ENCODE data around the gene OTULIN.

The OTULIN gene

DNA sequence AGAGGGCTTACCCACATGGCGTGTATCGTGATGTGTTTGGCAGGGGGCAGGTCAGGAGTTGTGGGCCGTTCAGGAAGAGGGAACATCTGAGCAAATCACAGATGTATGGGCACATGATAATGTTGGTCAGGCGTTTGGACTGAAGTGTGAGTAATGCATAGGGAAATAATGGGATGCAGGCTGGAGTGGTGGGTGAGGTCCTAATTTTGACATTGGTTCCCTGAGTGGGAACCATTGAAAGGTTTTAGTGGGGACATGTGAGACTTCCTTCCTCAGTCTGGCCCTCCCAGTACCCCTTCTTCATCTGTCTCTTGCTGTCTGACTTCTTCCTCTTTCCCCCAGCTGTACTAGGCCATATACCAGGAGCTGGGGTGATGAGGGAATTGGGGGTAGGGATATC lies 7.6 kb downstream of the OTULIN start:
- TF ChIP-seq, protein P1, sequence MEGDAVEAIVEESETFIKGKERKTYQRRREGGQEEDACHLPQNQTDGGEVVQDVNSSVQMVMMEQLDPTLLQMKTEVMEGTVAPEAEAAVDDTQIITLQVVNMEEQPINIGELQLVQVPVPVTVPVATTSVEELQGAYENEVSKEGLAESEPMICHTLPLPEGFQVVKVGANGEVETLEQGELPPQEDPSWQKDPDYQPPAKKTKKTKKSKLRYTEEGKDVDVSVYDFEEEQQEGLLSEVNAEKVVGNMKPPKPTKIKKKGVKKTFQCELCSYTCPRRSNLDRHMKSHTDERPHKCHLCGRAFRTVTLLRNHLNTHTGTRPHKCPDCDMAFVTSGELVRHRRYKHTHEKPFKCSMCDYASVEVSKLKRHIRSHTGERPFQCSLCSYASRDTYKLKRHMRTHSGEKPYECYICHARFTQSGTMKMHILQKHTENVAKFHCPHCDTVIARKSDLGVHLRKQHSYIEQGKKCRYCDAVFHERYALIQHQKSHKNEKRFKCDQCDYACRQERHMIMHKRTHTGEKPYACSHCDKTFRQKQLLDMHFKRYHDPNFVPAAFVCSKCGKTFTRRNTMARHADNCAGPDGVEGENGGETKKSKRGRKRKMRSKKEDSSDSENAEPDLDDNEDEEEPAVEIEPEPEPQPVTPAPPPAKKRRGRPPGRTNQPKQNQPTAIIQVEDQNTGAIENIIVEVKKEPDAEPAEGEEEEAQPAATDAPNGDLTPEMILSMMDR (IDR thresholded peaks at IDR 0.05; ENCODE audit: control insufficient read depth, extremely low read depth, insufficient read depth), result no peak
- H3K4me3 ChIP-seq (ENCODE audit: low read depth, low read length), result no peak overlapping the region
- no peak for DNase-seq (ENCODE audit: low read depth)

DNA sequence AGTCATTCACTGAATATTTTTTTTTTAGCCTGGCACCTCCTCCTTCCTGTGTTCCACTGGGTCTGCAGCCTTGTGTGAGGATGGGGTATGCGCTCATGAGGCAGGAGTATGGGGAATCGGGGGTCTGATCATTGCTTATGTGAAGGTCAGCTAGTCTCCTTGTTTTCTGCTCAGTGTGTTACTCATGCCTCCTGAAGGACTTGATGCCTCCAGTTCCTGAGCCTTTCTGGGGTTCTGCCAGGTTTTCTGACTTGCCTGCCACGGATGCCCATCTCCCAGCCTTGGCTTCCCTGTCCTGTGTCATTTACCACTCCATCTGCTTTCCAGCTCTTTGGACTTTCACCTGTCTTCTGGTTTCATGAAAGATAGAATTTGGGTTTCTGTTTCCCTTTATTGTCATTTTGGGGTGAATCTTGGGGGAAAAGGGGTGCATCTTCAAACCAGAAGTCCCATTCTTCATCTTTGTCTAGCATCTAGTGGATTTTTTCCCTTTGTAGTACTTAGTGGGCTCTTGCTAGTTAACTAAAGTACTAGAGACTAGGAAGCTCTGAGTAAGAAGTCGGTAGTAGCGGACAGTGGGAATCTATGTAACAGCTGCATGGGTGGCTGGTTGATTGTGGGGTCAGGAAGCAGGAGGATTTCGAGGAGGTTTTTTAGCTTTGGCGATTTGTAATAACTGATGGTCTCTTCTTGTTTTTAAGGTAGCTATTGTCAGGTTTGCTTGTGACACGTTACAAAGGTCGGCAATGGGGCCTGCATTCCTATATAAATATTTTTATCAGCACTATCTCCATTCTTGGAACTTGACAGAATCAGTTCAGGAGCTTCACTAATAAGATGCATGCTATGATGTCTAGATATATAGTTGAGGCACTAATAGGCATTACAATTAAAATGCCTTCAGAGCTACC lies 8.2 kb downstream of the OTULIN start:
- TF ChIP-seq, protein P1 (IDR thresholded peaks at IDR 0.05; ENCODE audit: control insufficient read depth, extremely low read depth, insufficient read depth), result no peak
- DNase-seq (ENCODE audit: low read depth), result no peak
- no peak overlapping the region for H3K4me3 ChIP-seq (ENCODE audit: low read depth, low read length)

DNA sequence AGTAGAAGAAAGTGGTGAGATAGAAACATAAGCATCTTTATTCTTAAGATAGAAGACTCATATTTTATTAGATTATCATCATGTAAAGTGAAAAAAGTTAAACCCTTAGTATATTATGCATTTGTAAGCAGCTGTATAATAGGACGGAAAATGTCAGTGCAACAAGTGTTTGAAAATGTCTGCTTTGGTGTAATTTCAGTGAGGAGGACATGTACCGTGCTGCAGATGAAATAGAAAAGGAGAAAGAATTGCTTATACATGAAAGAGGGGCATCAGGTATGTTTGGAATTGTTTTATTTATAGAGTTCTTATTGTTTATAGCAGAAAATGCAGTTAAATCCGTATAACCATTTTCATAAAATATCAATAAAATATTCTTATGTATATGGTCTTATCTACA lies 8.9 kb downstream of the OTULIN start:
- TF ChIP-seq, protein P1 (IDR thresholded peaks at IDR 0.05; ENCODE audit: control insufficient read depth, extremely low read depth, insufficient read depth), result no peak
- no peak overlapping the region for H3K4me3 ChIP-seq (ENCODE audit: low read depth, low read length)
- no peak for DNase-seq (ENCODE audit: low read depth)

DNA sequence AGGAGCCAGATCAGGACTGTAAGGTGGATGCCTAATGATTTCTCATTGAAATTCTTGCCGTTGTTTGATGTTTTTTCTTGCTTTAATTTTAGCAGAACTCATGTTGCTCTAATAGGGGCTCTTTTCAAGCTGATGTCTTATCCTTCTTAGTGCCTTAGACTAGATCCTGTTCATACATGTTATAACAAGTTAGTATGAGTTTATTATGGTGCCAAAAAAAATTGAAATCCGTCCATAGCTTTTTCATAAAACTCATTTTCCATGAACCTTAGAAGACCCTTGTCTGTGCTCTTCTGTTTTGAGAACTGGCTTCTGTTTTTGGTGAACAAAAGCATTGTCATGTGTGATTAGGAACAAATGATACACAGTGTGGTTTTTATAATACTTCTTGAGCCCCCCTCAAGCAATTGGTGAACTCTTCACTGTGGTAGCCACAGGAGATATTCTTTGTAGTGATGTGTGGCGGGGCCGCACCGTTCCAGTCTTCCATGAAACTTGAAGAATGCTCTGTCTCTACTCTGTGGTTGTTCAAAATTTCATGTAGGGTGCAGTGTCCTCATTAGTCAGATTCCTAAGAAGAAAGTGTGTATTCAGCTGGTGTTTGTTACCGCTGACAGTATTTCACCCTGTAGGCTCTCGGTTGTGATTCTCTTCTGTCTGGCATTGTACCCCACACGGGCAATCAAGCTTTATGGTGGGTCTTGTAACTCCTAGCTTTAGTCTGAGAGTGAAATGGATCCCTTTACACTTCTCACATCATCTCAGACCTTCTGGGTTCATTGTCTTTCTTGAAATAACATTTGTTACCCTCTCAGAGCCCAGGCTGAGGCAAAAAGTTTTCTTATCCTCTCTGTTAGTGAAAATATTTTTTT lies 10.7 kb downstream of the OTULIN start:
- no peak overlapping the region for H3K4me3 ChIP-seq (ENCODE audit: low read depth, low read length)
- TF ChIP-seq, protein P1 (IDR thresholded peaks at IDR 0.05; ENCODE audit: control insufficient read depth, extremely low read depth, insufficient read depth), result no peak
- no peak for DNase-seq (ENCODE audit: low read depth)

DNA sequence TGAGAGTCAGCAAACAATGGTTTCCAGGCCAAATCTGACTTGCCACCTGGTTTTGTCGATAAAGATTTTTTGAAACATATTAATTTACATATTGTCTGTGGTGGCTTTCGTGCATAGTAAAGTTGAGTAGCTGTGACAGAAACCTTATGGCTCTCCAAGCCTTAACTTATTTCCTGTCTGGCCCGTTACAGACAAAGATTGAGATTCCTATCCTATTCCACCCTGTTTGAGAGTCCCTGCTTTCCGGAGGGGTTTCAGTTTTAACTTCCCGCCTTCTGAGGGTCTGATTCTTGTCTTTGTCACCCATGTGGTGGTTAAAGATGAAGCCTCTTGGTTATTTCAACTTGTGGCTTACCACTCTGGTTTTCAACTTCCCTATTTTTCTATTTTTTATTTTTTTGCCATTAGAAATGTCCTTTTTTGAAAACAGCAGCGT lies 11.4 kb downstream of the OTULIN start:
- DNase-seq (ENCODE audit: low read depth), result no peak
- H3K4me3 ChIP-seq (ENCODE audit: low read depth, low read length), result no peak overlapping the region
- TF ChIP-seq, protein P1 (IDR thresholded peaks at IDR 0.05; ENCODE audit: control insufficient read depth, extremely low read depth, insufficient read depth), result no peak

DNA sequence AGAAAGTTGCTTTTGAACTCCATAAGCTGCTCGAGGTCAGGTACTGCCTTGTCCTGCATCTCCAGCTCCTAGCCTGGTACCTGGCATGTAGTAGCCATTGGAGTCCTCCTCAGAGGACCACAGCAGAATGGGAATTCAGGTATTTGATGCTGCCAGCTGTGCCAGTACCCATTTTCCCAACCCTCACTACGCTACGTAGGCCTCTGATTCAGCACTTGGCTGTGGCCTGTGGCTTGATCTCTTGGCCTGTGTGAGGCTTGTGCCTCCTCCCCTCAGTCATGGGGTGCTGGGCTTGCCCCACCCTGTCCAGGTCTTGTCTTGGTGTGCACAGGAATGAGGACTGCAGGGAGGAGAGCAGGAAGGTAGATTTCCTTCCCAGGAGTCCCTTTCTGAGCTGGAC lies 11.8 kb downstream of the OTULIN start:
- TF ChIP-seq, protein P1 (IDR thresholded peaks at IDR 0.05; ENCODE audit: control insufficient read depth, extremely low read depth, insufficient read depth), result no peak
- no peak overlapping the region for H3K4me3 ChIP-seq (ENCODE audit: low read depth, low read length)
- DNase-seq (ENCODE audit: low read depth), result no peak

Data from LNCaP clone FGC (cell line).